ENCODE data around the gene LIN7C.

The LIN7C gene

GRCh38 chr11:27466363-27466762 is 40.2 kb downstream of the LIN7C start:
- H3K9me3 ChIP-seq (ENCODE audit: control insufficient read depth, low read length): no peaks in the 10 kb centered on the region
- no peak overlapping the region for H3K18ac ChIP-seq (ENCODE audit: low read depth in 1 of 2, low read length in 2 of 2)
- H3K4me3 ChIP-seq (ENCODE audit: insufficient read depth in 1 of 2, low read depth in 1 of 2, low read length in 2 of 2): no peak overlapping the region

DNA sequence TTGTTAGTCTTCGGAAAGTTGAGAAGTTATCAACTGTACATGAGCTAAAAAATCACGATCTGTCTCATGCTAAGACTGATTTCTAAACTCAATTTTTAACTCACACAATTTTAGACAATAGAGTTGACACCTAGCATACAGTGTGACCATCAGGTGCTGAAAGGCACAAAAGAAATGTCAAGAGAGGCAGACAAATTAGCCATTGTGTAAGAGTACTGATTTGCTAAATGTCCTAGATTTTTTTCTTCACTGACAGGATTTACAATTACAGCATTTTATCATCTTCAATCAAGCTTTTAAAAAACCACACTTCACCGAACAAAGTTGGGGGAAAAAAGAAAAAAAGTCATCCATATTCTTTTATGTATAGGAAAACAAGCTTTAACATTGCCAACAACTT is 40.9 kb downstream of the LIN7C start:
- Histone ChIP-seq H2AK5ac (ENCODE audit: low read length, severe bottlenecking) (no peak overlapping the region), H2AFZ (ENCODE audit: low read depth, low read length) (no peak overlapping the region), H3K4me2 (ENCODE audit: low read length, poor library complexity, severe bottlenecking) (no peak overlapping the region), H3K9me3 (ENCODE audit: control insufficient read depth, low read length) (no peaks in the 10 kb centered on the region), H3K36me3 (ENCODE audit: control insufficient read depth in 1 of 2, insufficient read depth in 2 of 2, low read depth in 1 of 2, low read length in 2 of 2) (no peaks in the 10 kb centered on the region), H3K4ac (ENCODE audit: low read depth in 1 of 2, low read length in 2 of 2) (no peak overlapping the region), H3K4me3 (ENCODE audit: insufficient read depth in 1 of 2, low read depth in 1 of 2, low read length in 2 of 2) (no peak overlapping the region), H3K4me1 (ENCODE audit: control insufficient read depth, insufficient read depth, low read depth, low read length) (peaks cover 10% of the 10 kb centered on the region), H2BK15ac (ENCODE audit: low read depth, poor library complexity, severe bottlenecking) (no peak overlapping the region), H2BK120ac (ENCODE audit: low read depth, low read length) (no peak overlapping the region), H3K9ac (ENCODE audit: low read length) (no peak overlapping the region), H3K23ac (ENCODE audit: low read length in 2 of 2) (no peak overlapping the region), H3K27me3 (ENCODE audit: control insufficient read depth in 1 of 2, insufficient read depth in 1 of 2, low read length in 2 of 2) (no peaks in the 10 kb centered on the region), H4K8ac (ENCODE audit: low read length) (no peak overlapping the region), H3K27ac (ENCODE audit: low read length, poor library complexity, severe bottlenecking) (peak overlapping the region; percentile 76), H4K91ac (ENCODE audit: low read length) (no peak overlapping the region), H3K18ac (ENCODE audit: low read depth in 1 of 2, low read length in 2 of 2) (no peak overlapping the region), H3K14ac (ENCODE audit: low read length in 2 of 2) (no peak overlapping the region), H2BK12ac (ENCODE audit: low read length in 2 of 2) (no peak overlapping the region), H2BK5ac (ENCODE audit: low read depth, low read length, poor library complexity, severe bottlenecking) (no peak overlapping the region), H3K79me1 (replicated peaks; ENCODE audit: low read length, poor library complexity, severe bottlenecking) (no peaks in the 10 kb centered on the region)
- no peak for DNase-seq
- WGBS: no CpG with 5 or more reads among the region's 3 CpGs

More at GRCh38 chr11:27466363-27466762, 40.2 kb downstream of the LIN7C start:
- Histone ChIP-seq H3K4ac (ENCODE audit: low read depth in 1 of 2, low read length in 2 of 2) (no peak overlapping the region), H2AK5ac (ENCODE audit: low read length, severe bottlenecking) (no peak overlapping the region), H3K27me3 (ENCODE audit: control insufficient read depth in 1 of 2, insufficient read depth in 1 of 2, low read length in 2 of 2) (no peaks in the 10 kb centered on the region), H2BK15ac (ENCODE audit: low read depth, poor library complexity, severe bottlenecking) (no peak overlapping the region), H3K14ac (ENCODE audit: low read length in 2 of 2) (no peak overlapping the region), H2AFZ (ENCODE audit: low read depth, low read length) (no peak overlapping the region), H3K4me1 (ENCODE audit: control insufficient read depth, insufficient read depth, low read depth, low read length) (peaks cover 9% of the 10 kb centered on the region), H3K79me1 (replicated peaks; ENCODE audit: low read length, poor library complexity, severe bottlenecking) (no peaks in the 10 kb centered on the region), H3K4me2 (ENCODE audit: low read length, poor library complexity, severe bottlenecking) (no peak overlapping the region), H3K23ac (ENCODE audit: low read length in 2 of 2) (no peak overlapping the region), H2BK12ac (ENCODE audit: low read length in 2 of 2) (no peak overlapping the region), H3K36me3 (ENCODE audit: control insufficient read depth in 1 of 2, insufficient read depth in 2 of 2, low read depth in 1 of 2, low read length in 2 of 2) (no peaks in the 10 kb centered on the region), H3K27ac (ENCODE audit: low read length, poor library complexity, severe bottlenecking) (peak overlapping the region; percentile 51), H3K9ac (ENCODE audit: low read length) (peak overlapping the region; percentile 2), H2BK5ac (ENCODE audit: low read depth, low read length, poor library complexity, severe bottlenecking) (no peak overlapping the region), H4K8ac (ENCODE audit: low read length) (no peak overlapping the region), H2BK120ac (ENCODE audit: low read depth, low read length) (no peak overlapping the region), H4K91ac (ENCODE audit: low read length) (no peak overlapping the region)
- 100% methylated on average over 1 of the region's 1 CpG for WGBS
- DNase-seq: no peak

DNA sequence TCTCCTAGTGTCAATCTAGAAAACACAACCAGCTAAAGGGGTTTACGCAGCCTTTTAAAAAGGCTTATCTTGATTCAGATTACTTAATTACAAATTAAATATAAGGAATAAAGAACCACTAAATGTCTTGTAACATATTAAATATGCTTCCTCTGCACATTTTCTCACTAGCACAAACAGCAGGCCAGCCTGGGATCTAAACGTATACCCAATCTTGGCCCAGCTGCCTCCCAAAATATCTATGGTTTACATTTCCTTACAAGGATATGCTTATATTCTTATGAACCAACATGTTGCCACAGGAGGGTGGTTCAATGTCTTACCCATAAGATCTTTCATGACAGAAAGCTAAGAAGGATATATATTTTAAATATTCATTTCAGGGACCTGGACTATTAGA is 41.7 kb downstream of the LIN7C start:
- Histone ChIP-seq H3K14ac (ENCODE audit: low read length in 2 of 2) (no peak overlapping the region), H2AFZ (ENCODE audit: low read depth, low read length) (no peak overlapping the region), H3K27me3 (ENCODE audit: control insufficient read depth in 1 of 2, insufficient read depth in 1 of 2, low read length in 2 of 2) (no peaks in the 10 kb centered on the region), H4K8ac (ENCODE audit: low read length) (no peak overlapping the region), H3K79me1 (replicated peaks; ENCODE audit: low read length, poor library complexity, severe bottlenecking) (no peaks in the 10 kb centered on the region), H3K23ac (ENCODE audit: low read length in 2 of 2) (no peak overlapping the region), H4K91ac (ENCODE audit: low read length) (no peak overlapping the region), H3K4me1 (ENCODE audit: control insufficient read depth, insufficient read depth, low read depth, low read length) (peaks cover 10% of the 10 kb centered on the region), H2BK120ac (ENCODE audit: low read depth, low read length) (no peak overlapping the region), H3K4me2 (ENCODE audit: low read length, poor library complexity, severe bottlenecking) (peak overlapping the region; percentile 37), H2BK5ac (ENCODE audit: low read depth, low read length, poor library complexity, severe bottlenecking) (peak overlapping the region; percentile 49), H3K27ac (ENCODE audit: low read length, poor library complexity, severe bottlenecking) (peak overlapping the region; percentile 76), H3K9ac (ENCODE audit: low read length) (no peak overlapping the region), H2BK15ac (ENCODE audit: low read depth, poor library complexity, severe bottlenecking) (no peak overlapping the region), H3K4ac (ENCODE audit: low read depth in 1 of 2, low read length in 2 of 2) (no peak overlapping the region), H3K18ac (ENCODE audit: low read depth in 1 of 2, low read length in 2 of 2) (no peak overlapping the region), H2AK5ac (ENCODE audit: low read length, severe bottlenecking) (no peak overlapping the region), H3K9me3 (ENCODE audit: control insufficient read depth, low read length) (no peaks in the 10 kb centered on the region), H3K4me3 (ENCODE audit: insufficient read depth in 1 of 2, low read depth in 1 of 2, low read length in 2 of 2) (no peak overlapping the region), H2BK12ac (ENCODE audit: low read length in 2 of 2) (no peak overlapping the region), H3K36me3 (ENCODE audit: control insufficient read depth in 1 of 2, insufficient read depth in 2 of 2, low read depth in 1 of 2, low read length in 2 of 2) (no peaks in the 10 kb centered on the region)
- no peak for DNase-seq
- WGBS: no CpG with 5 or more reads among the region's 2 CpGs

DNA sequence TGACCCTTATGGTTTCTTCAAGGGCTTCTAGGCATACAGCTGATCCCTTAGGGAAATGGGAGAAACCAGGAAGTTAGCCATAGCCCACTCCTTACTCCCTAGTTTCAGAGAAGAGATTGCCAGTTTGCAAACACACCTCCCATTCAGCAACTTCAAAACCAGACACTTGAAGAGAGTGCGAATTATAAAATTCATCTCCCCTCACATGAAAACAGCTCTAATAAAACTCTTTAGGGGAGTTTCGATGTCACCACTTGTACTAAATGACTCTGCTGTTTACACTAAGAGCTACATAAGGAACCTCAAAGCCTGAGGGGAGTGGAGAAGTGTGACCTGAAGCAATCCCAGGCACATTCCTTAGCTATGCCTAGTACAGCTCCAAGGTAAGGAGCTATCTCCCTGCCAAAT is 42.3 kb downstream of the LIN7C start:
- 35% methylated on average over 2 of the region's 2 CpGs for WGBS
- Histone ChIP-seq H3K4me2 (ENCODE audit: low read length, poor library complexity, severe bottlenecking) (peak overlapping the region; percentile 10), H4K8ac (ENCODE audit: low read length) (no peak overlapping the region), H3K23ac (ENCODE audit: low read length in 2 of 2) (no peak overlapping the region), H3K27ac (ENCODE audit: low read length, poor library complexity, severe bottlenecking) (peak overlapping the region; percentile 76), H3K27me3 (ENCODE audit: control insufficient read depth in 1 of 2, insufficient read depth in 1 of 2, low read length in 2 of 2) (no peaks in the 10 kb centered on the region), H2BK15ac (ENCODE audit: low read depth, poor library complexity, severe bottlenecking) (no peak overlapping the region), H3K4me1 (ENCODE audit: control insufficient read depth, insufficient read depth, low read depth, low read length) (peaks cover 15% of the 10 kb centered on the region), H3K4ac (ENCODE audit: low read depth in 1 of 2, low read length in 2 of 2) (no peak overlapping the region), H2BK12ac (ENCODE audit: low read length in 2 of 2) (no peak overlapping the region), H3K9ac (ENCODE audit: low read length) (no peak overlapping the region), H3K79me1 (replicated peaks; ENCODE audit: low read length, poor library complexity, severe bottlenecking) (no peaks in the 10 kb centered on the region), H3K14ac (ENCODE audit: low read length in 2 of 2) (no peak overlapping the region), H4K91ac (ENCODE audit: low read length) (no peak overlapping the region), H3K18ac (ENCODE audit: low read depth in 1 of 2, low read length in 2 of 2) (no peak overlapping the region), H2BK5ac (ENCODE audit: low read depth, low read length, poor library complexity, severe bottlenecking) (peak overlapping the region; percentile 82), H3K36me3 (ENCODE audit: control insufficient read depth in 1 of 2, insufficient read depth in 2 of 2, low read depth in 1 of 2, low read length in 2 of 2) (no peaks in the 10 kb centered on the region), H3K9me3 (ENCODE audit: control insufficient read depth, low read length) (no peaks in the 10 kb centered on the region), H2BK120ac (ENCODE audit: low read depth, low read length) (no peak overlapping the region), H2AFZ (ENCODE audit: low read depth, low read length) (no peak overlapping the region), H3K4me3 (ENCODE audit: insufficient read depth in 1 of 2, low read depth in 1 of 2, low read length in 2 of 2) (no peak overlapping the region), H2AK5ac (ENCODE audit: low read length, severe bottlenecking) (no peak overlapping the region)
- DNase-seq: peak; percentile 63
